Measurements from ENCODE around the gene ALOX5.

Gene ALOX5

DNA sequence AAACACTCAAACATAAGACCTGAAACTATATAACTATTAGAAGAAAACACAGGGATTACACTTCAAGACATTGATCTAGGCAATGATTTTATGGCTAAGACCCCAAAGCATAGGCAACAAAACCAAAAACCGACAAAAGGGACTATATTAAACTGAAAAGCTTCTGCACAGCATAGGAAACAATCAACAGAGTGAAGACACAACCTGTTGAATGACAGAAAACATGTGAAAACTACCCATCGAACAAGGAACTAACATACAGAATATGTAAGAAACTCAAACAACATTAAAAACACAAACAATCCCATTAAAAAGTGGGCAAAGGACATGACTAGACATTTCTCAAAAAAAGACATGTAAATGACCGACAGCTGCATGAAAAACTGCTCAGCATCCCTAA lies 109.0 kb downstream of the ALOX5 start:
- H2AK5ac ChIP-seq (ENCODE audit: low read depth, low read length): no peak overlapping the region
- no peak overlapping the region for H3K4me2 ChIP-seq (ENCODE audit: insufficient read depth, low read length, poor library complexity, severe bottlenecking)
- no peak overlapping the region for H2BK12ac ChIP-seq (ENCODE audit: low read length)
- no peak overlapping the region for H2AFZ ChIP-seq (ENCODE audit: low read length)
- H3K27ac ChIP-seq (replicated peaks; ENCODE audit: low read length): no peak overlapping the region
- H3K18ac ChIP-seq (ENCODE audit: low read length): no peak overlapping the region
- no peak overlapping the region for H4K91ac ChIP-seq (ENCODE audit: low read depth, low read length, poor library complexity)
- no peak overlapping the region for H2BK5ac ChIP-seq (ENCODE audit: low read length)
- H3K9ac ChIP-seq (ENCODE audit: low read depth, low read length, poor library complexity): no peak overlapping the region
- H3K4me1 ChIP-seq (ENCODE audit: control insufficient read depth in 2 of 2, insufficient read depth in 1 of 2, low read depth in 1 of 2, low read length in 2 of 2): no peaks in the 10 kb centered on the region
- H2BK15ac ChIP-seq (ENCODE audit: low read length): no peak overlapping the region
- H3K23ac ChIP-seq (ENCODE audit: low read depth, low read length, poor library complexity): no peak overlapping the region
- no peak overlapping the region for H2BK120ac ChIP-seq (ENCODE audit: low read depth, low read length)
- H3K4me3 ChIP-seq (ENCODE audit: low read length in 2 of 2): no peak overlapping the region
- no peaks in the 10 kb centered on the region for H3K27me3 ChIP-seq (ENCODE audit: control insufficient read depth in 3 of 3, insufficient read depth in 3 of 3, low read depth in 1 of 3, low read length in 3 of 3)
- DNase-seq (ENCODE audit: low spot score): no peak
- H3K14ac ChIP-seq (ENCODE audit: low read length): no peak overlapping the region
- no peaks in the 10 kb centered on the region for H3K79me1 ChIP-seq (ENCODE audit: low read depth, low read length)
- no CpG with 5 or more reads among the region's 3 CpGs for WGBS, 2 donors (ENCODE audit: extremely low coverage in 2 of 2, insufficient read length in 2 of 2, insufficient replicate concordance in 1 of 2)
- H3K4ac ChIP-seq (ENCODE audit: low read length): no peak overlapping the region
- H3K36me3 ChIP-seq (replicated peaks in 1 of 2; ENCODE audit: control insufficient read depth in 2 of 2, insufficient read depth in 2 of 2, low read length in 2 of 2): peaks cover 3 to 8% of the 10 kb centered on the region in 2 donors
- peaks cover 0 to 7% of the 10 kb centered on the region in 2 donors for H3K9me3 ChIP-seq (replicated peaks in 1 of 2; ENCODE audit: control insufficient read depth in 2 of 2, insufficient read depth in 1 of 2, low read depth in 1 of 2, low read length in 2 of 2)
- no peak overlapping the region for H4K8ac ChIP-seq (ENCODE audit: low read depth, low read length)

DNA sequence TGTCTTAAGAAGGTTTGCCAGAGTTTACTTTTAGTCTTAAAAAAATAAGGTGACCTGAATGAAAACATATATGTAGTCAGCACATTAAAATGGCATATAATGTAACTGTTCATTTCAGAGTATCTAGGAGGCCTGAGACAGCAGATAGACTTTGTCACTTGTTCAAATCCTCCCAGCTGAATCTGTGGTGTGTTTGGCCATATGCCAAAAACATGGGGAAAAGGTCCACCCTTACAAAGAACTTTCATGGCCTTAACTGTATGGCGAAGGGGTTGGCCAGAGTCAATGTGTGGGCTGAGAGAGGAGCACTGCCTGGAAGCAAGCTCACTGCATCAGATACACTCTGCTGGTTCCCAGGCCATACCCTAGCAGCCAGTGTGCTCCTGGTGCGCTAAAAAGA lies 113.7 kb downstream of the ALOX5 start:
- Histone ChIP-seq H3K27ac (replicated peaks; ENCODE audit: low read length) (no peak overlapping the region), H2BK5ac (ENCODE audit: low read length) (no peak overlapping the region), H3K4me1 (ENCODE audit: control insufficient read depth in 2 of 2, insufficient read depth in 1 of 2, low read depth in 1 of 2, low read length in 2 of 2) (no peaks in the 10 kb centered on the region), H2BK15ac (ENCODE audit: low read length) (no peak overlapping the region), H3K36me3 (replicated peaks in 1 of 2; ENCODE audit: control insufficient read depth in 2 of 2, insufficient read depth in 2 of 2, low read length in 2 of 2) (peaks cover 5 to 9% of the 10 kb centered on the region in 2 donors), H4K91ac (ENCODE audit: low read depth, low read length, poor library complexity) (no peak overlapping the region), H2AK5ac (ENCODE audit: low read depth, low read length) (no peak overlapping the region), H2BK12ac (ENCODE audit: low read length) (no peak overlapping the region), H3K4me2 (ENCODE audit: insufficient read depth, low read length, poor library complexity, severe bottlenecking) (no peak overlapping the region), H3K79me1 (ENCODE audit: low read depth, low read length) (peaks cover 2% of the 10 kb centered on the region), H3K9me3 (replicated peaks in 1 of 2; ENCODE audit: control insufficient read depth in 2 of 2, insufficient read depth in 1 of 2, low read depth in 1 of 2, low read length in 2 of 2) (no peaks in the 10 kb centered on the region), H4K8ac (ENCODE audit: low read depth, low read length) (no peak overlapping the region), H3K4ac (ENCODE audit: low read length) (no peak overlapping the region), H3K14ac (ENCODE audit: low read length) (no peak overlapping the region), H3K4me3 (ENCODE audit: low read length in 2 of 2) (peak overlapping the region in 1 of 2 donors; percentile 4), H3K27me3 (ENCODE audit: control insufficient read depth in 3 of 3, insufficient read depth in 3 of 3, low read depth in 1 of 3, low read length in 3 of 3) (no peaks in the 10 kb centered on the region), H3K23ac (ENCODE audit: low read depth, low read length, poor library complexity) (no peak overlapping the region), H2BK120ac (ENCODE audit: low read depth, low read length) (no peak overlapping the region), H3K9ac (ENCODE audit: low read depth, low read length, poor library complexity) (no peak overlapping the region), H3K18ac (ENCODE audit: low read length) (no peak overlapping the region), H2AFZ (ENCODE audit: low read length) (no peak overlapping the region)
- DNase-seq (ENCODE audit: low spot score): no peak
- no CpG with 5 or more reads among the region's 2 CpGs for WGBS, 2 donors (ENCODE audit: extremely low coverage in 2 of 2, insufficient read length in 2 of 2, insufficient replicate concordance in 1 of 2)

DNA sequence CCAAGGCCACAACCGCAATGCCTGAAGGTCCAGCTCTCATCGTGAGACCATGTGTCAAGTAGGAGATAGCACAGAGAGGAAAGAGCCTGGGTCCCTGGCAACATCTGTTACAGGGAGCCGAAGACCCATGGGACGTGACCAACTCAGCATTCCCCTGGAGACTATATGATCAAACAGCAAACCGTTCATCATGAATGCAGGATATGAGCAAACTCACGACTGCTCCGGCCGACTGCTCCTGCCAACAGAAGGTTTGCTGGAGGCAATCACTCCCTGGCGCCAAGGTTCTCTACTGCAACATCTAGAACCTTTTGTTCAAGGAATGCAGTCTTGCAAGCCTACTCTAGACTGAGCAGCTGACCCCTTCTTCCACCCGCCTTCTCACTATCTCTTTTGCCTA lies 114.3 kb downstream of the ALOX5 start:
- Histone ChIP-seq H3K18ac (ENCODE audit: low read length) (no peak overlapping the region), H4K91ac (ENCODE audit: low read depth, low read length, poor library complexity) (no peak overlapping the region), H3K27ac (replicated peaks; ENCODE audit: low read length) (no peak overlapping the region), H3K23ac (ENCODE audit: low read depth, low read length, poor library complexity) (no peak overlapping the region), H2BK15ac (ENCODE audit: low read length) (no peak overlapping the region), H2BK12ac (ENCODE audit: low read length) (no peak overlapping the region), H3K79me1 (ENCODE audit: low read depth, low read length) (peaks cover 2% of the 10 kb centered on the region), H3K4me3 (ENCODE audit: low read length in 2 of 2) (no peak overlapping the region), H3K4me2 (ENCODE audit: insufficient read depth, low read length, poor library complexity, severe bottlenecking) (no peak overlapping the region), H3K9ac (ENCODE audit: low read depth, low read length, poor library complexity) (no peak overlapping the region), H3K27me3 (ENCODE audit: control insufficient read depth in 3 of 3, insufficient read depth in 3 of 3, low read depth in 1 of 3, low read length in 3 of 3) (no peaks in the 10 kb centered on the region), H2AK5ac (ENCODE audit: low read depth, low read length) (no peak overlapping the region), H2AFZ (ENCODE audit: low read length) (no peak overlapping the region), H3K9me3 (replicated peaks in 1 of 2; ENCODE audit: control insufficient read depth in 2 of 2, insufficient read depth in 1 of 2, low read depth in 1 of 2, low read length in 2 of 2) (no peaks in the 10 kb centered on the region), H3K4me1 (ENCODE audit: control insufficient read depth in 2 of 2, insufficient read depth in 1 of 2, low read depth in 1 of 2, low read length in 2 of 2) (no peaks in the 10 kb centered on the region), H3K4ac (ENCODE audit: low read length) (no peak overlapping the region), H3K36me3 (replicated peaks in 1 of 2; ENCODE audit: control insufficient read depth in 2 of 2, insufficient read depth in 2 of 2, low read length in 2 of 2) (peaks cover 5 to 9% of the 10 kb centered on the region in 2 donors), H2BK5ac (ENCODE audit: low read length) (no peak overlapping the region), H2BK120ac (ENCODE audit: low read depth, low read length) (no peak overlapping the region), H3K14ac (ENCODE audit: low read length) (no peak overlapping the region), H4K8ac (ENCODE audit: low read depth, low read length) (no peak overlapping the region)
- WGBS, 2 donors (ENCODE audit: extremely low coverage in 2 of 2, insufficient read length in 2 of 2, insufficient replicate concordance in 1 of 2): no CpG with 5 or more reads among the region's 10 CpGs
- no peak for DNase-seq (ENCODE audit: low spot score)

DNA sequence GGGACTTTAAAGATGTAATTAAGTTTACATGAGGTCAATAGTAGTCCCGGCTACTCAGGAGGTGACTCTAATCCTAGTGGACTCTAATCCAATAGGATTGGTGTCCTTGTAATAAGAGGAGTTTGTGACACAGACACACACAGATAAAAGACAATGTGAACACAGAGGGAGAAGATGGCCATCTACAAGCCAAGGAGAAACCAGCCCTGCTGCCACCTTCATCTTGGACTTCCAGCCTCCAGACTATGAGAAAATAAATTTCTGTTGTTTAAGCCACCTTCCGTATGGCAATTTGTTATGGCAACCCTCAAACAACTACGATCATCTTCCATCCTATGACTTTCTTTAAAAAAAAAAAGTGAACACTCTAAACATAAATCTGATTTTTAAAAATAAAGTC lies 116.3 kb downstream of the ALOX5 start:
- H2BK12ac ChIP-seq (ENCODE audit: low read length): no peak overlapping the region
- no peaks in the 10 kb centered on the region for H3K9me3 ChIP-seq (replicated peaks in 1 of 2; ENCODE audit: control insufficient read depth in 2 of 2, insufficient read depth in 1 of 2, low read depth in 1 of 2, low read length in 2 of 2)
- H3K4me2 ChIP-seq (ENCODE audit: insufficient read depth, low read length, poor library complexity, severe bottlenecking): no peak overlapping the region
- H2BK5ac ChIP-seq (ENCODE audit: low read length): no peak overlapping the region
- no peak overlapping the region for H4K8ac ChIP-seq (ENCODE audit: low read depth, low read length)
- H3K79me1 ChIP-seq (ENCODE audit: low read depth, low read length): peaks cover 2% of the 10 kb centered on the region
- H3K36me3 ChIP-seq (replicated peaks in 1 of 2; ENCODE audit: control insufficient read depth in 2 of 2, insufficient read depth in 2 of 2, low read length in 2 of 2): peaks cover 4 to 5% of the 10 kb centered on the region in 2 donors
- H3K4me3 ChIP-seq (ENCODE audit: low read length in 2 of 2): no peak overlapping the region
- H2AK5ac ChIP-seq (ENCODE audit: low read depth, low read length): no peak overlapping the region
- no peak overlapping the region for H3K4ac ChIP-seq (ENCODE audit: low read length)
- H3K27ac ChIP-seq (replicated peaks; ENCODE audit: low read length): no peak overlapping the region
- WGBS, 2 donors (ENCODE audit: extremely low coverage in 2 of 2, insufficient read length in 2 of 2, insufficient replicate concordance in 1 of 2): no CpG with 5 or more reads among the region's 3 CpGs
- H3K27me3 ChIP-seq (ENCODE audit: control insufficient read depth in 3 of 3, insufficient read depth in 3 of 3, low read depth in 1 of 3, low read length in 3 of 3): no peaks in the 10 kb centered on the region
- no peak for DNase-seq (ENCODE audit: low spot score)
- H4K91ac ChIP-seq (ENCODE audit: low read depth, low read length, poor library complexity): no peak overlapping the region
- no peak overlapping the region for H3K23ac ChIP-seq (ENCODE audit: low read depth, low read length, poor library complexity)
- H3K18ac ChIP-seq (ENCODE audit: low read length): no peak overlapping the region
- no peak overlapping the region for H2BK120ac ChIP-seq (ENCODE audit: low read depth, low read length)
- H3K14ac ChIP-seq (ENCODE audit: low read length): no peak overlapping the region
- H3K4me1 ChIP-seq (ENCODE audit: control insufficient read depth in 2 of 2, insufficient read depth in 1 of 2, low read depth in 1 of 2, low read length in 2 of 2): no peaks in the 10 kb centered on the region
- no peak overlapping the region for H2BK15ac ChIP-seq (ENCODE audit: low read length)
- H2AFZ ChIP-seq (ENCODE audit: low read length): no peak overlapping the region
- no peak overlapping the region for H3K9ac ChIP-seq (ENCODE audit: low read depth, low read length, poor library complexity)
